ENCODE measurements around the gene FMO2.

GRCh38 chr1:171174560-171175294 is 10.4 kb upstream of the FMO2 start:
- TF ChIP-seq MAX (IDR thresholded peaks at IDR 0.05; ENCODE audit: low read depth, low read length) = no peak
- TF ChIP-seq CREB1 (IDR thresholded peaks at IDR 0.05; ENCODE audit: low read depth) = no peak
- no peak for TF ChIP-seq CTCF (IDR thresholded peaks at IDR 0.05 in 2 of 3, conservative IDR thresholded peaks at IDR 0.05 in 1 of 3; ENCODE audit: control insufficient read depth in 2 of 3, extremely low read depth in 1 of 3, insufficient read depth in 1 of 3, low read depth in 3 of 3, low read length in 3 of 3)
- TF ChIP-seq POLR2A (IDR thresholded peaks at IDR 0.05; ENCODE audit: low read depth, low read length) = no peak
- TF ChIP-seq FOS (IDR thresholded peaks at IDR 0.05; ENCODE audit: borderline replicate concordance, extremely low read depth, insufficient read length) = no peak
- TF ChIP-seq EZH2 (IDR thresholded peaks at IDR 0.05; ENCODE audit: borderline replicate concordance, control insufficient read depth, low read depth, low read length) = no peak
- no peak for TF ChIP-seq SP1 (IDR thresholded peaks at IDR 0.05; ENCODE audit: low read depth, low read length)
- TF ChIP-seq TAF1 (IDR thresholded peaks at IDR 0.05; ENCODE audit: borderline replicate concordance, low read depth, low read length) = no peak
- no peak for TF ChIP-seq POLR2AphosphoS5 (IDR thresholded peaks at IDR 0.05; ENCODE audit: low read length)
- TF ChIP-seq ZNF274 (IDR thresholded peaks at IDR 0.05; ENCODE audit: insufficient read depth, insufficient read length) = no peak
- no peak for TF ChIP-seq ZNF384 (IDR thresholded peaks at IDR 0.05; ENCODE audit: borderline replicate concordance, low read depth, low read length)

All from GM12878 (cell line).